Germinal center (tissue), 1 donor: ENCODE data around the gene C1orf232.

Experiments used
- DNase-seq: peaks from one replicate; pipeline ENCODE4 v3.0.0; 2012; ENCODE audit warnings: mixed read lengths, low spot score

C1orf232 gene

GRCh38 chr1:26177182-26177684 is 8.5 kb upstream of the C1orf232 start, which contains the start of gene CNKSR1:
Gene CNKSR1, plus strand, starts transcription at chr1:26177491. Its CDS starts 57 bp downstream, at chr1:26177548.
- no peak for DNase-seq

- DNase-seq = no peak
Observed at GRCh38 chr1:26175346-26175745, 6.6 kb upstream of the C1orf232 start.

GRCh38 chr1:26171084-26172072 is 2.6 kb upstream of the C1orf232 start, which contains the start of gene ZNF593OS:
Gene ZNF593OS, minus strand, starts transcription at chr1:26171832. Its CDS starts 171 bp downstream, at chr1:26171661.
- no peak for DNase-seq

GRCh38 chr1:26170472-26170821 is 1.7 kb upstream of the C1orf232 start:
- DNase-seq = no peak

- DNase-seq = peak; percentile 97
Observed at GRCh38 chr1:26169669-26170471, 1.1 kb upstream of the C1orf232 start, which contains the start of gene ZNF593. Gene ZNF593, plus strand, starts transcription at chr1:26169908. Its CDS starts 76 bp downstream, at chr1:26169984.

GRCh38 chr1:26169198-26169554 is 413 bp upstream of the C1orf232 start:
- no peak for DNase-seq

GRCh38 chr1:26166719-26167281 is 2.0 kb downstream of the C1orf232 start:
- DNase-seq = no peak

GRCh38 chr1:26164861-26165842 is 3.6 kb downstream of the C1orf232 start:
- DNase-seq = no peak

- DNase-seq = peak; percentile 62
Observed at GRCh38 chr1:26164036-26164860, 4.5 kb downstream of the C1orf232 start.

- DNase-seq = no peak
Observed at GRCh38 chr1:26163684-26164035, 5.1 kb downstream of the C1orf232 start.

- DNase-seq = no peak
Observed at GRCh38 chr1:26162220-26162709, 6.5 kb downstream of the C1orf232 start.

- DNase-seq = peak; percentile 50
Observed at GRCh38 chr1:26161415-26162219, 7.1 kb downstream of the C1orf232 start.

- no peak for DNase-seq
Observed at GRCh38 chr1:26160527-26161414, 8.0 kb downstream of the C1orf232 start.

- no peak for DNase-seq
Observed at GRCh38 chr1:26159743-26160039, 9.1 kb downstream of the C1orf232 start.

- DNase-seq = no peak
Observed at GRCh38 chr1:26158908-26159742, 9.6 kb downstream of the C1orf232 start, which contains the start of gene FAM110D. Gene FAM110D, plus strand, starts transcription at chr1:26159079. Its CDS starts 2,213 bp downstream, at chr1:26161292.

- DNase-seq = no peak
Observed at GRCh38 chr1:26158271-26158907, 10.4 kb downstream of the C1orf232 start.
